HG03135 (cell line): Measurements from ENCODE around the gene SLC6A9.

Experiments used
- ATAC-seq: cut with Tn5 transposase; IDR thresholded peaks from one replicate; pipeline ENCODE4 v1.9.1; 2021; ENCODE audit warnings: mild to moderate bottlenecking, moderate library complexity; ENCODE audit not compliant: unreplicated experiment

Gene SLC6A9

GRCh38 chr1:44031252-44032169 is at the start of gene SLC6A9:
Gene SLC6A9 (minus strand): TSS chr1:44031462. CDS start chr1:44024277, 7,185 bp downstream.
- no peak for ATAC-seq

- ATAC-seq, result no peak
Measured at GRCh38 chr1:44079566-44079965, 48.3 kb upstream of the SLC6A9 start.

GRCh38 chr1:44078104-44078503 is 46.8 kb upstream of the SLC6A9 start:
- no peak for ATAC-seq

- no peak for ATAC-seq
Measured at GRCh38 chr1:44077421-44077820, 46.2 kb upstream of the SLC6A9 start.

- no peak for ATAC-seq
Measured at GRCh38 chr1:44076066-44076465, 44.8 kb upstream of the SLC6A9 start.

- no peak for ATAC-seq
Measured at GRCh38 chr1:44074415-44074814, 43.2 kb upstream of the SLC6A9 start.

- ATAC-seq, result no peak
Measured at GRCh38 chr1:44073528-44073927, 42.3 kb upstream of the SLC6A9 start.

- no peak for ATAC-seq
Measured at GRCh38 chr1:44072821-44073220, 41.6 kb upstream of the SLC6A9 start.

GRCh38 chr1:44072204-44072603 is 40.9 kb upstream of the SLC6A9 start:
- no peak for ATAC-seq

GRCh38 chr1:44071461-44071860 is 40.2 kb upstream of the SLC6A9 start:
- no peak for ATAC-seq

- no peak for ATAC-seq
Measured at GRCh38 chr1:44068442-44068921, 37.2 kb upstream of the SLC6A9 start.

- no peak for ATAC-seq
Measured at GRCh38 chr1:44067266-44068250, 36.3 kb upstream of the SLC6A9 start.

- ATAC-seq, result no peak
Measured at GRCh38 chr1:44062656-44063179, 31.5 kb upstream of the SLC6A9 start.

GRCh38 chr1:44061857-44062256 is 30.6 kb upstream of the SLC6A9 start:
- no peak for ATAC-seq

GRCh38 chr1:44060830-44061267 is 29.6 kb upstream of the SLC6A9 start:
- no peak for ATAC-seq

- ATAC-seq, result no peak
Measured at GRCh38 chr1:44059664-44060355, 28.5 kb upstream of the SLC6A9 start.

GRCh38 chr1:44059212-44059611 is 27.9 kb upstream of the SLC6A9 start:
- ATAC-seq, result no peak

GRCh38 chr1:44057293-44057692 is 26.0 kb upstream of the SLC6A9 start:
- no peak for ATAC-seq

GRCh38 chr1:44053394-44053793 is 22.1 kb upstream of the SLC6A9 start:
- no peak for ATAC-seq

GRCh38 chr1:44050261-44050660 is 19.0 kb upstream of the SLC6A9 start:
- no peak for ATAC-seq
